H1 (cell line): ENCODE data around the gene SCNN1B. TPM values are rescaled to one million over a fixed set of nuclear protein-coding genes. Genes with fewer than 3 reads are reported as not detected.

Source experiments
- KDM5A ChIP-seq: fragments of 200-600 bp; IDR thresholded peaks from 2 replicates; pipeline ENCODE4 v1.7.1; 2012; ENCODE audit warnings: mild to moderate bottlenecking, low read length, inconsistent platforms, mixed read lengths
- polyA plus RNA-seq, 7 experiments: library from polyadenylated mRNA; depleted of rRNA in 3 of 7; stranded (reverse) in 5 of 7; unstranded in 2 of 7; fragments of >200 nt in 5 of 7; fragments of 200-250 nt in 2 of 7; gene quantifications; 1 replicate in 5 of 7; 2 replicates in 1 of 7; 4 replicates in 1 of 7; pipeline versions ENCODE4 v1.2.1 to v1.2.3, GENCODE V29; 2011 to 2013; ENCODE audit warnings: missing spikeins in 2 of 7, mixed read lengths in 2 of 7
- total RNA-seq: library from RNA; stranded (reverse); fragmentation: NEBNext Ultra II Directional; extraction: Animal tissue kit (Norgen Biotek cat#: 25700); gene quantifications from 2 replicates; pipeline ENCODE4 v1.2.1, GENCODE V29; 2021
- TF ChIP-seq, protein P1 (sequence below): fragments of 300-600 bp; sonication (generic); IDR thresholded peaks from 2 replicates; pipeline ENCODE4 v1.7.1; 2012; ENCODE audit warnings: low read length, moderate library complexity, mild to moderate bottlenecking, inconsistent platforms; ENCODE audit not compliant: insufficient replicate concordance

SCNN1B gene
- total and polyA plus RNA-seq, 2 of the 8 experiments (the other 6 are each of a cell fraction or from before 2014, with no cell fraction given) = 0.20 to 0.95 TPM

DNA sequence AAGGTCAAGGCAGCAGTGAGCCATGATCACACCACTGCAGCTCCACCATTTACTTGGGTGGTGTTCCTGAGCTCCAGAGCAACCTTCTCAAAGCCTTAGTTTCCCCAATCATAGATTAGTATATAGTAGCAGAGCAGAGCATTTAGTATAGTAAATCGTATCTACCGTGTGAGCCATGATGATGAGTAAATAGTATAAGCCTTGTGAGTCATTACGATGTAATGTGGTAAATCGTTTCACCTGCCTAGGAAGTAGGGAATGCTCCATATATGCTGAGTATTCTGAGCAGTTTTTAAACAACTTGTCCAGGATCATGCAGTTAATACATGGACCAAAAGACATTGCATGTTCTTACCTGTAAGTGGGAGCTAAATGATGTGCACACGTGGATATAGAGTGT lies 66.4 kb downstream of the SCNN1B start (continued):
- TF ChIP-seq KDM5A = no peak
- TF ChIP-seq, protein P1, sequence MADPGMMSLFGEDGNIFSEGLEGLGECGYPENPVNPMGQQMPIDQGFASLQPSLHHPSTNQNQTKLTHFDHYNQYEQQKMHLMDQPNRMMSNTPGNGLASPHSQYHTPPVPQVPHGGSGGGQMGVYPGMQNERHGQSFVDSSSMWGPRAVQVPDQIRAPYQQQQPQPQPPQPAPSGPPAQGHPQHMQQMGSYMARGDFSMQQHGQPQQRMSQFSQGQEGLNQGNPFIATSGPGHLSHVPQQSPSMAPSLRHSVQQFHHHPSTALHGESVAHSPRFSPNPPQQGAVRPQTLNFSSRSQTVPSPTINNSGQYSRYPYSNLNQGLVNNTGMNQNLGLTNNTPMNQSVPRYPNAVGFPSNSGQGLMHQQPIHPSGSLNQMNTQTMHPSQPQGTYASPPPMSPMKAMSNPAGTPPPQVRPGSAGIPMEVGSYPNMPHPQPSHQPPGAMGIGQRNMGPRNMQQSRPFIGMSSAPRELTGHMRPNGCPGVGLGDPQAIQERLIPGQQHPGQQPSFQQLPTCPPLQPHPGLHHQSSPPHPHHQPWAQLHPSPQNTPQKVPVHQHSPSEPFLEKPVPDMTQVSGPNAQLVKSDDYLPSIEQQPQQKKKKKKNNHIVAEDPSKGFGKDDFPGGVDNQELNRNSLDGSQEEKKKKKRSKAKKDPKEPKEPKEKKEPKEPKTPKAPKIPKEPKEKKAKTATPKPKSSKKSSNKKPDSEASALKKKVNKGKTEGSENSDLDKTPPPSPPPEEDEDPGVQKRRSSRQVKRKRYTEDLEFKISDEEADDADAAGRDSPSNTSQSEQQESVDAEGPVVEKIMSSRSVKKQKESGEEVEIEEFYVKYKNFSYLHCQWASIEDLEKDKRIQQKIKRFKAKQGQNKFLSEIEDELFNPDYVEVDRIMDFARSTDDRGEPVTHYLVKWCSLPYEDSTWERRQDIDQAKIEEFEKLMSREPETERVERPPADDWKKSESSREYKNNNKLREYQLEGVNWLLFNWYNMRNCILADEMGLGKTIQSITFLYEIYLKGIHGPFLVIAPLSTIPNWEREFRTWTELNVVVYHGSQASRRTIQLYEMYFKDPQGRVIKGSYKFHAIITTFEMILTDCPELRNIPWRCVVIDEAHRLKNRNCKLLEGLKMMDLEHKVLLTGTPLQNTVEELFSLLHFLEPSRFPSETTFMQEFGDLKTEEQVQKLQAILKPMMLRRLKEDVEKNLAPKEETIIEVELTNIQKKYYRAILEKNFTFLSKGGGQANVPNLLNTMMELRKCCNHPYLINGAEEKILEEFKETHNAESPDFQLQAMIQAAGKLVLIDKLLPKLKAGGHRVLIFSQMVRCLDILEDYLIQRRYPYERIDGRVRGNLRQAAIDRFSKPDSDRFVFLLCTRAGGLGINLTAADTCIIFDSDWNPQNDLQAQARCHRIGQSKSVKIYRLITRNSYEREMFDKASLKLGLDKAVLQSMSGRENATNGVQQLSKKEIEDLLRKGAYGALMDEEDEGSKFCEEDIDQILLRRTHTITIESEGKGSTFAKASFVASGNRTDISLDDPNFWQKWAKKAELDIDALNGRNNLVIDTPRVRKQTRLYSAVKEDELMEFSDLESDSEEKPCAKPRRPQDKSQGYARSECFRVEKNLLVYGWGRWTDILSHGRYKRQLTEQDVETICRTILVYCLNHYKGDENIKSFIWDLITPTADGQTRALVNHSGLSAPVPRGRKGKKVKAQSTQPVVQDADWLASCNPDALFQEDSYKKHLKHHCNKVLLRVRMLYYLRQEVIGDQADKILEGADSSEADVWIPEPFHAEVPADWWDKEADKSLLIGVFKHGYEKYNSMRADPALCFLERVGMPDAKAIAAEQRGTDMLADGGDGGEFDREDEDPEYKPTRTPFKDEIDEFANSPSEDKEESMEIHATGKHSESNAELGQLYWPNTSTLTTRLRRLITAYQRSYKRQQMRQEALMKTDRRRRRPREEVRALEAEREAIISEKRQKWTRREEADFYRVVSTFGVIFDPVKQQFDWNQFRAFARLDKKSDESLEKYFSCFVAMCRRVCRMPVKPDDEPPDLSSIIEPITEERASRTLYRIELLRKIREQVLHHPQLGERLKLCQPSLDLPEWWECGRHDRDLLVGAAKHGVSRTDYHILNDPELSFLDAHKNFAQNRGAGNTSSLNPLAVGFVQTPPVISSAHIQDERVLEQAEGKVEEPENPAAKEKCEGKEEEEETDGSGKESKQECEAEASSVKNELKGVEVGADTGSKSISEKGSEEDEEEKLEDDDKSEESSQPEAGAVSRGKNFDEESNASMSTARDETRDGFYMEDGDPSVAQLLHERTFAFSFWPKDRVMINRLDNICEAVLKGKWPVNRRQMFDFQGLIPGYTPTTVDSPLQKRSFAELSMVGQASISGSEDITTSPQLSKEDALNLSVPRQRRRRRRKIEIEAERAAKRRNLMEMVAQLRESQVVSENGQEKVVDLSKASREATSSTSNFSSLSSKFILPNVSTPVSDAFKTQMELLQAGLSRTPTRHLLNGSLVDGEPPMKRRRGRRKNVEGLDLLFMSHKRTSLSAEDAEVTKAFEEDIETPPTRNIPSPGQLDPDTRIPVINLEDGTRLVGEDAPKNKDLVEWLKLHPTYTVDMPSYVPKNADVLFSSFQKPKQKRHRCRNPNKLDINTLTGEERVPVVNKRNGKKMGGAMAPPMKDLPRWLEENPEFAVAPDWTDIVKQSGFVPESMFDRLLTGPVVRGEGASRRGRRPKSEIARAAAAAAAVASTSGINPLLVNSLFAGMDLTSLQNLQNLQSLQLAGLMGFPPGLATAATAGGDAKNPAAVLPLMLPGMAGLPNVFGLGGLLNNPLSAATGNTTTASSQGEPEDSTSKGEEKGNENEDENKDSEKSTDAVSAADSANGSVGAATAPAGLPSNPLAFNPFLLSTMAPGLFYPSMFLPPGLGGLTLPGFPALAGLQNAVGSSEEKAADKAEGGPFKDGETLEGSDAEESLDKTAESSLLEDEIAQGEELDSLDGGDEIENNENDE = no peak
